B cell (primary cell): ENCODE measurements around the gene PTPRM. TPM values are rescaled to one million over a fixed set of nuclear protein-coding genes. Genes with fewer than 3 reads are reported as not detected.

ENCODE experiments used
- ATAC-seq: fragments of 200-7000 bp; cut with Tn5 transposase; one replicate; pipeline ENCODE4 v1.10.0; 2021; ENCODE audit warnings: low read depth, mild to moderate bottlenecking, moderate number of reproducible peaks, moderate library complexity
- CTCF ChIA-PET: fragments of 350-600 bp; sonication (Branson Sonifier 250); formaldehyde crosslinking; loops from one replicate; lab custom pipeline; 2021; ENCODE audit warnings: antibody characterized with exemption, inconsistent platforms; lab: Charles Lee
- POLR2A ChIA-PET: fragments of 350-600 bp; sonication (Branson Sonifier 250); formaldehyde crosslinking; loops from one replicate; lab custom pipeline; 2021; ENCODE audit warnings: antibody characterized with exemption; lab: Charles Lee
- DNase-seq: peaks from one replicate; pipeline ENCODE4 v3.0.0; 2013
- H2AFZ ChIP-seq: 2 replicates; pipeline ENCODE4 v1.6.1; 2012; ENCODE audit warnings: mild to moderate bottlenecking, low read depth, low read length; ENCODE audit not compliant: insufficient read depth, poor library complexity, severe bottlenecking
- H3K27ac ChIP-seq, 2 donors: 1 replicate in 1 of 2; 2 replicates in 1 of 2; pipeline ENCODE4 v1.5.1; 2012 to 2013; ENCODE audit warnings: low read length in 2 of 2, mild to moderate bottlenecking in 2 of 2, moderate library complexity in 1 of 2
- H3K27me3 ChIP-seq, 4 experiments: fragments of 200-600 bp in 1 of 4; sonication (generic) in 1 of 4; replicated peaks in 1 of 4; 1 replicate in 2 of 4; 2 replicates in 2 of 4; pipeline versions ENCODE4 v1.6.1 to v1.7.0; 2013 to 2016; ENCODE audit warnings: low read length in 3 of 4, mild to moderate bottlenecking in 2 of 4, mixed read lengths in 1 of 4, moderate library complexity in 1 of 4; ENCODE audit not compliant: insufficient read depth in 4 of 4, control insufficient read depth in 3 of 4; ENCODE audit errors: control extremely low read depth in 1 of 4
- H3K36me3 ChIP-seq, 2 experiments: replicated peaks in 1 of 2; 1 replicate in 1 of 2; 2 replicates in 1 of 2; pipeline versions ENCODE4 v1.6.1 to v1.7.1; 2013; ENCODE audit warnings: low read length in 1 of 2; ENCODE audit not compliant: insufficient read depth in 2 of 2, control insufficient read depth in 1 of 2; ENCODE audit errors: control extremely low read depth in 1 of 2, extremely low read depth in 1 of 2
- H3K4me1 ChIP-seq, 2 donors: fragments of 200-600 bp in 1 of 2; sonication (generic) in 1 of 2; 1 replicate in 1 of 2; 2 replicates in 1 of 2; pipeline versions ENCODE4 v1.5.1 to v1.6.1; 2013 to 2017; ENCODE audit warnings: low read length in 2 of 2; ENCODE audit not compliant: control insufficient read depth in 2 of 2, insufficient read depth in 2 of 2
- H3K4me2 ChIP-seq: replicated peaks from 2 replicates; pipeline ENCODE3; 2012; ENCODE audit warnings: mild to moderate bottlenecking, low read depth, low read length; ENCODE audit not compliant: poor library complexity, severe bottlenecking
- H3K4me3 ChIP-seq, 5 experiments: fragments of 200-600 bp in 1 of 5; sonication (generic) in 1 of 5; 1 replicate in 3 of 5; 2 replicates in 2 of 5; pipeline versions ENCODE4 v1.5.1 to v1.7.0; 2011 to 2016; ENCODE audit warnings: low read length in 4 of 5, mild to moderate bottlenecking in 4 of 5, low read depth in 2 of 5, control low read depth in 1 of 5, moderate library complexity in 1 of 5; ENCODE audit not compliant: insufficient read depth in 1 of 5; ENCODE audit errors: control extremely low read depth in 1 of 5, extremely low read depth in 1 of 5
- H3K79me2 ChIP-seq: fragments of 200-600 bp; sonication (generic); one replicate; pipeline ENCODE4 v1.6.0; 2016; ENCODE audit warnings: low read length; ENCODE audit not compliant: control insufficient read depth, insufficient read depth
- H3K9ac ChIP-seq: fragments of 200-600 bp; sonication (generic); 2 replicates; pipeline ENCODE4 v1.6.1; 2017; ENCODE audit warnings: mild to moderate bottlenecking, low read length, moderate library complexity
- H3K9me3 ChIP-seq, 3 donors: one replicate each; pipeline versions ENCODE4 v1.6.1 to v1.7.1; 2013; ENCODE audit warnings: low read length in 2 of 3; ENCODE audit not compliant: control insufficient read depth in 2 of 3, insufficient read depth in 1 of 3; ENCODE audit errors: control extremely low read depth in 1 of 3
- H4K20me1 ChIP-seq: 2 replicates; pipeline ENCODE4 v1.6.0; 2012; ENCODE audit warnings: mild to moderate bottlenecking, low read length; ENCODE audit not compliant: insufficient read depth, control insufficient read depth, poor library complexity, severe bottlenecking
- H3K27ac Mint-ChIP-seq: one replicate; pipeline ENCODE4 v1.8.0; 2021; ENCODE audit warnings: mixed read lengths
- H3K27me3 Mint-ChIP-seq: one replicate; pipeline ENCODE4 v1.8.0; 2021; ENCODE audit warnings: mixed read lengths
- H3K4me1 Mint-ChIP-seq: one replicate; pipeline ENCODE4 v1.8.0; 2021; ENCODE audit warnings: mixed read lengths
- H3K4me3 Mint-ChIP-seq: one replicate; pipeline ENCODE4 v1.8.0; 2021; ENCODE audit warnings: mixed read lengths
- H3K9me3 Mint-ChIP-seq: one replicate; pipeline ENCODE4 v1.8.0; 2022; ENCODE audit warnings: mixed read lengths; ENCODE audit not compliant: insufficient read depth
- CTCF ChIP-seq: fragments of 200-600 bp; IDR thresholded peaks from one replicate; pipeline ENCODE4 v1.8.0; 2022; ENCODE audit warnings: antibody characterized with exemption, mild to moderate bottlenecking
- EZH2 ChIP-seq: IDR thresholded peaks from 2 replicates; pipeline ENCODE4 v1.6.1; 2012; ENCODE audit warnings: borderline replicate concordance, low read depth, mild to moderate bottlenecking, moderate library complexity, low read length; ENCODE audit not compliant: insufficient read depth, poor library complexity, severe bottlenecking
- WGBS: methylation state at CpG from one replicate; pipeline ENCODE4 v1.1.5; 2013; ENCODE audit warnings: missing lambda C conversion rate; ENCODE audit not compliant: insufficient coverage; 5-methylcytosine and 5-hydroxymethylcytosine counted together
- intact Hi-C: fragments of 100-400 bp; cut with micrococcal nuclease; formaldehyde crosslinking; loops from one replicate; pipeline ENCODE4 v1.10.0; 2022
- polyA plus RNA-seq: library from polyadenylated mRNA; depleted of rRNA; stranded (reverse); fragments of >200 nt; gene quantifications from 2 replicates; pipeline ENCODE4 v1.2.3, GENCODE V29; 2012
- total RNA-seq, 2 donors: library from RNA; stranded (reverse); fragments of 120-200 nt in 1 of 2; gene quantifications; 1 replicate in 1 of 2; 2 replicates in 1 of 2; pipeline versions ENCODE4 v1.2.3 to v1.2.4, GENCODE V29; 2013 to 2022

Gene PTPRM
- total and polyA plus RNA-seq, 2 donors (not counting 1 experiment from before 2014, with no cell fraction given): 0.20 to 0.89 TPM

- WGBS: 28% methylated on average over 8 of the region's 9 CpGs
- no peak overlapping the region for H3K4me2 ChIP-seq
- ATAC-seq: no peak
Observed at GRCh38 chr18:7822435-7823331, 255.6 kb downstream of the PTPRM start.

More at GRCh38 chr18:7822435-7823331, 255.6 kb downstream of the PTPRM start:
- no peak overlapping the region for H3K4me3 ChIP-seq
- CTCF ChIA-PET: no interaction called here
- Mint-ChIP-seq H3K4me3 (no peak overlapping the region), H3K9me3 (no peaks in the 10 kb centered on the region), H3K27ac (no peak overlapping the region), H3K27me3 (no peaks in the 10 kb centered on the region), H3K4me1 (no peaks in the 10 kb centered on the region)
- H3K9ac ChIP-seq: no peak overlapping the region
- H4K20me1 ChIP-seq: no peaks in the 10 kb centered on the region
- H3K36me3 ChIP-seq: no peaks in the 10 kb centered on the region
- TF ChIP-seq EZH2 (no peak), CTCF (no peak)
- no peak for DNase-seq
- no peaks in the 10 kb centered on the region for H3K79me2 ChIP-seq
- H3K9me3 ChIP-seq: peaks cover 0 to 5% (median 0%) of the 10 kb centered on the region in 3 donors
- POLR2A ChIA-PET: no interaction called here
- H3K27me3 ChIP-seq: no peaks in the 10 kb centered on the region
- intact Hi-C loops: no loop called here
- H2AFZ ChIP-seq: no peak overlapping the region
- H3K4me1 ChIP-seq: no peaks in the 10 kb centered on the region
- H3K27ac ChIP-seq: no peak overlapping the region
